Neural cell (in vitro differentiated cells): ENCODE measurements around the gene CUX1. TPM values are rescaled to one million over a fixed set of nuclear protein-coding genes. Genes with fewer than 3 reads are reported as not detected.

ENCODE experiments used
- H2AFZ ChIP-seq: fragments of 200-600, 300-800 bp; sonication (generic), shearing (Covaris generic); 2 replicates; pipeline ENCODE4 v1.6.0; 2014; ENCODE audit warnings: low read depth, mild to moderate bottlenecking, antibody characterized with exemption, low read length, moderate library complexity
- H3F3A ChIP-seq: fragments of 200-600 bp; shearing (Covaris generic); 2 replicates; pipeline ENCODE4 v1.6.1; 2016; ENCODE audit warnings: mild to moderate bottlenecking, moderate library complexity, mixed read lengths, antibody characterized with exemption, low read length; ENCODE audit not compliant: insufficient read depth, poor library complexity, severe bottlenecking
- H3K27ac ChIP-seq: fragments of 200-600, 300-800 bp; sonication (generic), shearing (Covaris generic); 2 replicates; pipeline ENCODE4 v1.5.1; 2014; ENCODE audit warnings: mild to moderate bottlenecking, low read length, moderate library complexity
- H3K27me3 ChIP-seq: fragments of 300-800, 200-600 bp; sonication (generic), shearing (Covaris generic); 2 replicates; pipeline ENCODE4 v1.6.0; 2014; ENCODE audit warnings: mild to moderate bottlenecking, low read depth, low read length, moderate library complexity; ENCODE audit not compliant: insufficient read depth
- H3K36me3 ChIP-seq: fragments of 300-800, 200-600 bp; sonication (generic), shearing (Covaris generic); 2 replicates; pipeline ENCODE4 v1.5.1; 2014; ENCODE audit warnings: mild to moderate bottlenecking, antibody characterized with exemption, low read length, moderate library complexity; ENCODE audit not compliant: insufficient read depth
- H3K4me2 ChIP-seq: fragments of 300-800, 200-600 bp; sonication (generic), shearing (Covaris generic); 2 replicates; pipeline ENCODE4 v1.6.0; 2014; ENCODE audit warnings: mild to moderate bottlenecking, low read length
- H3K4me3 ChIP-seq: fragments of 300-800, 200-600 bp; sonication (generic), shearing (Covaris generic); 2 replicates; pipeline ENCODE4 v1.5.1; 2014; ENCODE audit warnings: mild to moderate bottlenecking, low read length, moderate library complexity
- H3K79me2 ChIP-seq: fragments of 200-600 bp; shearing (Covaris generic); replicated peaks from 2 replicates; pipeline ENCODE4 v1.6.0; 2014; ENCODE audit warnings: mild to moderate bottlenecking, low read length, moderate library complexity; ENCODE audit not compliant: insufficient read depth
- H3K9ac ChIP-seq: fragments of 300-800, 200-600 bp; sonication (generic), shearing (Covaris generic); 2 replicates; pipeline ENCODE4 v1.6.1; 2016; ENCODE audit warnings: mild to moderate bottlenecking, low read length, mixed read lengths
- H3K9me2 ChIP-seq: fragments of 200-600 bp; shearing (Covaris generic); 2 replicates; pipeline ENCODE4 v1.6.1; 2016; ENCODE audit warnings: mild to moderate bottlenecking, low read length, mixed read lengths; ENCODE audit not compliant: insufficient read depth
- H3K9me3 ChIP-seq: fragments of 200-600, 300-800 bp; sonication (generic), shearing (Covaris generic); 2 replicates; pipeline ENCODE4 v1.6.1; 2016; ENCODE audit warnings: mild to moderate bottlenecking, mixed run types, low read length, moderate library complexity, mixed read lengths
- H4K20me1 ChIP-seq: fragments of 200-600 bp; shearing (Covaris generic); 2 replicates; pipeline ENCODE4 v1.6.1; 2016; ENCODE audit warnings: mild to moderate bottlenecking, mixed run types; ENCODE audit not compliant: insufficient read depth
- CTCF ChIP-seq: fragments of 450-650 bp; IDR thresholded peaks from 2 replicates; pipeline ENCODE4 v1.5.1; 2014; ENCODE audit warnings: antibody characterized with exemption, mild to moderate bottlenecking, moderate library complexity; ENCODE audit not compliant: poor library complexity, severe bottlenecking
- EP300 ChIP-seq: fragments of 450-650 bp; conservative IDR thresholded peaks from 2 replicates; pipeline ENCODE4 v1.6.1; 2014; ENCODE audit warnings: antibody characterized with exemption, mild to moderate bottlenecking, moderate library complexity; ENCODE audit not compliant: poor library complexity, severe bottlenecking
- EZH2 ChIP-seq: fragments of 200-600, 300-800 bp; shearing (Covaris generic), sonication (generic); IDR thresholded peaks from 2 replicates; pipeline ENCODE4 v1.6.1; 2014; ENCODE audit warnings: antibody characterized with exemption, low read length, borderline replicate concordance, mild to moderate bottlenecking; ENCODE audit not compliant: insufficient read depth, poor library complexity, severe bottlenecking
- MXI1 ChIP-seq: fragments of 450-650 bp; conservative IDR thresholded peaks from 2 replicates; pipeline ENCODE4 v1.6.1; 2014; ENCODE audit warnings: antibody characterized with exemption, mild to moderate bottlenecking; ENCODE audit not compliant: poor library complexity, severe bottlenecking
- POLR2AphosphoS5 ChIP-seq: IDR thresholded peaks from 2 replicates; pipeline ENCODE4 v1.6.1; 2012
- RAD21 ChIP-seq: fragments of 450-650 bp; conservative IDR thresholded peaks from 2 replicates; pipeline ENCODE4 v1.6.1; 2014; ENCODE audit warnings: antibody characterized with exemption, mild to moderate bottlenecking, moderate library complexity
- REST ChIP-seq: IDR thresholded peaks from 2 replicates; pipeline ENCODE4 v1.6.1; 2012; ENCODE audit warnings: borderline replicate concordance
- SMC3 ChIP-seq: fragments of 450-650 bp; conservative IDR thresholded peaks from 2 replicates; pipeline ENCODE4 v1.6.1; 2014; ENCODE audit warnings: antibody characterized with exemption, mild to moderate bottlenecking, moderate library complexity; ENCODE audit not compliant: poor library complexity
- TAF1 ChIP-seq: IDR thresholded peaks from 2 replicates; pipeline ENCODE4 v1.6.1; 2012; ENCODE audit warnings: low read depth
- polyA plus RNA-seq: library from polyadenylated mRNA; depleted of rRNA; stranded (reverse); fragments of >200 nt; gene quantifications from 2 replicates; pipeline ENCODE4 v1.2.3, GENCODE V29; 2014

CUX1 gene
- polyA plus RNA-seq, 1 donor from 2014 or later = 26.6 TPM

- Histone ChIP-seq H3K79me2 (peaks cover 32% of the 10 kb centered on the region), H3K36me3 (no peaks in the 10 kb centered on the region), H3K4me3 (no peak overlapping the region), H3K9ac (no peak overlapping the region), H3K9me3 (no peaks in the 10 kb centered on the region), H3K9me2 (no peaks in the 10 kb centered on the region), H3K27me3 (no peaks in the 10 kb centered on the region), H4K20me1 (no peaks in the 10 kb centered on the region), H3K4me2 (no peak overlapping the region), H2AFZ (no peak overlapping the region), H3F3A (no peaks in the 10 kb centered on the region), H3K27ac (no peak overlapping the region)
- TF ChIP-seq REST (no peak), MXI1 (no peak), EP300 (no peak), POLR2AphosphoS5 (no peak), RAD21 (no peak), TAF1 (no peak), SMC3 (no peak), EZH2 (no peak), CTCF (no peak)
These were observed 36.3 kb downstream of the CUX1 start for GRCh38 chr7:101853684-101854083.

DNA sequence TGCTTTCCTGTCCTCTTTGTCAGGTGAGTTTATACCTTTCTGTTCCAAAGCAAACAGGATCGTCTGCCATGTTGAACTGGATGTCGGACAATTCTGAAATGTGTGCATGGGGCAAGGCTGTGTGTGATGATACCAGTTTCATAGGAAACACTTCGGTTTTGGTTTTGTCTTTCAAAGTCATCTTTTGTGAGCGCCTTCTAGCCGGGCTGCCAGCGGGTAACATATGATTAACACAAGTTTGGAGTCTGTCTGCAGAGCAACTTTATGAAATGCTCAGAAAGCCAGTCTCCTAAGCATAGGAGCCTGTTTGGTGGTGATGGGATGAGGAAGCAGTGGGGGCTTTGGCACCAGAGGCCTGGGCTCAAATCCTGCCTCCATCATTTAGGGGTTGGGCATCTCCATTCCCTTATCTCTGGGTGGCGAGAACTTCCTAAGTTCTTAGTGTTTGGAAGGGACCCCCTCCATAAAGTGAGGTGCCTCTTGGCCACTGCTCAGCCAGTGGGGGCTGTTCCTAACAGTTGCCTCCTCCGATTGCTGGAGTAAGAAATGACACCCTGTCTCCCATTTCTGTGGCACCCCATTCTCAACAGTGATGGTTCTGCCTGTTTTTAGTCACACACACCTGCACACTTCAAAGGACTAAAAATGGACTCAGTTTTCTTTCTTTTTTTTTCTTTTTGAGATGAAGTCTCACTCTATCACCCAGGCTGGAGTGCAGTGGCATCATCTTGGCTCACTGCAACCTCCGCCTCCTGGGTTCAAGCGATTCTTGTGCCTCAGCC is 36.8 kb downstream of the CUX1 start:
- Histone ChIP-seq H3K9me2 (no peaks in the 10 kb centered on the region), H4K20me1 (no peaks in the 10 kb centered on the region), H3K79me2 (peaks cover 28% of the 10 kb centered on the region), H3K9ac (no peak overlapping the region), H3K27me3 (no peaks in the 10 kb centered on the region), H3K9me3 (no peaks in the 10 kb centered on the region), H3K4me2 (no peak overlapping the region), H2AFZ (no peak overlapping the region), H3K36me3 (no peaks in the 10 kb centered on the region), H3K4me3 (no peak overlapping the region), H3K27ac (no peak overlapping the region), H3F3A (no peaks in the 10 kb centered on the region)
- TF ChIP-seq EZH2 = no peak
- no peak for TF ChIP-seq MXI1
- no peak for TF ChIP-seq REST
- no peak for TF ChIP-seq SMC3
- TF ChIP-seq TAF1 = no peak
- TF ChIP-seq POLR2AphosphoS5 = no peak
- no peak for TF ChIP-seq RAD21
- TF ChIP-seq CTCF = no peak
- no peak for TF ChIP-seq EP300
